Measurements from ENCODE around the gene METTL16. TPM values are rescaled to one million over a fixed set of nuclear protein-coding genes. Genes with fewer than 3 reads are reported as not detected.
"Not testable (repeated sequence)": the region's sequence is repeated elsewhere in the genome, so short reads cannot be mapped to it uniquely, and the experiment has no call there.

METTL16 gene
- total RNA-seq, 1 donor from 2014 or later, result 39.3 TPM

DNA sequence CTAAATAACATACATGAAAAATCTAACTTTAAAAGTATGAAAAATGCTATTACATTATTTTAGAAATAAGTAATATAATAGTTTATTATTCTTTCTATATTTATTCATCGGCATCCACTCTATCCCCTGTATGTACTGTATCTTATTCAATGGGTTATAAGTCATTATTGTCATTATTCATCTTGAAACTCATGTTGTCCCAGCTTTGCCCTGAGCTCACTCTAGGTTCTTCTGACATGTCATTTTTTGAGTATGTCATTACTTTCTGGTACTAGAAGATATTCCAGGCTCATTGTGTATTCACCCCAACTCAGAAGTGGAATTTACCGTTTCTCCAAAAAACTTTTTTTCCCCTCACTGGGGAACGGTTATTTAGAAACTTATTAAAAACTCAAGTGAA is 57.8 kb downstream of the METTL16 start:
- H3K9me3 Mint-ChIP-seq, result no peaks in the 10 kb centered on the region
- no peak overlapping the region for H3K27ac Mint-ChIP-seq
- H3K27me3 Mint-ChIP-seq, result no peaks in the 10 kb centered on the region
- DNase-seq (ENCODE audit: extremely low spot score, unreplicated experiment), result no peak
- no peak overlapping the region for H3K4me3 Mint-ChIP-seq
- no peak for TF ChIP-seq CTCF (conservative IDR thresholded peaks at IDR 0.05)
- H3K36me3 Mint-ChIP-seq, result peaks cover 3% of the 10 kb centered on the region
- H3K4me1 Mint-ChIP-seq (ENCODE audit: unreplicated experiment), result no peaks in the 10 kb centered on the region

DNA sequence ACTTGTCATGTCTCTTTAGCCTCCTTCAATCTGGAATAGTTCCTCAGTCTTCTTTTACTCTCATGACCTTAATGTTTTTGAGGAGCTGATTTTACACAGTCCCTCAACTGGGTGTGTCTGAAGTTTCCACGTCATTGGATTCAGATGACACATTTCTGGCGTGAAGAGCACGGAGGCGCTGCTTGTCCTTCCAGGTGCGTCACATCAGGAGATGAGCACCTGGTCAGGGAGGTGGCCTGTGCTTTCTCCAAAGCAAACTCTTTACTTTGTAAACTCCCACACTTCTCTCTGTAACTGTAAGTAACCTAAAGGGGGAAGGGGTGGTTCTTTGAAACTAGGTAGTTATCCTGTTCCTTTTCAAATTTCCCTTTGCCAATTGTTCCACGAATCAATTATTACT is 58.4 kb downstream of the METTL16 start:
- Mint-ChIP-seq H3K4me3 (no peak overlapping the region), H3K36me3 (peaks cover 3% of the 10 kb centered on the region), H3K27me3 (no peaks in the 10 kb centered on the region), H3K4me1 (ENCODE audit: unreplicated experiment) (no peaks in the 10 kb centered on the region), H3K9me3 (no peaks in the 10 kb centered on the region), H3K27ac (no peak overlapping the region)
- DNase-seq (ENCODE audit: extremely low spot score, unreplicated experiment), result no peak
- no peak for TF ChIP-seq CTCF (conservative IDR thresholded peaks at IDR 0.05)

- Mint-ChIP-seq H3K27me3 (no peaks in the 10 kb centered on the region), H3K4me1 (ENCODE audit: unreplicated experiment) (no peaks in the 10 kb centered on the region), H3K4me3 (no peak overlapping the region), H3K9me3 (no peaks in the 10 kb centered on the region), H3K27ac (no peak overlapping the region), H3K36me3 (peaks cover 3% of the 10 kb centered on the region)
- TF ChIP-seq CTCF (conservative IDR thresholded peaks at IDR 0.05), result no peak
- no peak for DNase-seq (ENCODE audit: extremely low spot score, unreplicated experiment)
Measured at GRCh38 chr17:2452216-2452750, 59.4 kb downstream of the METTL16 start.

DNA sequence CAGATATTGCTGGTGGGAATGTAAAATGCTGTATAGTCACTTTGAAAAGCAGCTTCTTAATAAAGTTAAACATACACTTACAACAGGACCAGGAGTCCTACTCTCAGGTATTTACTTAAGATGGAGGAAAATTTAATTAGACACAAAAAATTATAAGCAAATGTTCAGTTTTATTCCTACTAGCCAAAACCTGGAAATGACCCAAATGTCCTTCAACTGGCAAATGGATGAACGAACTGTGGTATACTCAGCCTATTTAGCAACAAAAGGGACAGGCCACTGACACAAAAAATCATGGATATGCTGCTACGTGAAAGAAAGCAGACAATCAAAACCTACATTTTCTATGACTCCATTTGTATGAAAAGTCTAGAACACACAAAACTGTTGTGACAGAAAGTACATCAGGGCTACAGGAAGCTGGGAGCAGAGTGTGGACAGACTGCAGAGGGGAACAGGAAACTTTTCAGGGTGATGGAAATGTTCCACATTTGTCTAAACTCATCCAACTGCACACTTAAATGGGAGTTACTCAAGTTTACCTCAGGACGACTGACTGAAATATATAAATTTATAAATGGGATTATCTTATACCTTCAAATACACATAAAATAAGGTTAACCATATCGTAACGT is 61.6 kb downstream of the METTL16 start:
- no peak overlapping the region for H3K4me3 Mint-ChIP-seq
- no peak overlapping the region for H3K27ac Mint-ChIP-seq
- H3K27me3 Mint-ChIP-seq, result no peaks in the 10 kb centered on the region
- H3K4me1 Mint-ChIP-seq (ENCODE audit: unreplicated experiment), result no peaks in the 10 kb centered on the region
- no peak for TF ChIP-seq CTCF (conservative IDR thresholded peaks at IDR 0.05)
- no peaks in the 10 kb centered on the region for H3K9me3 Mint-ChIP-seq
- H3K36me3 Mint-ChIP-seq, result peaks cover 7% of the 10 kb centered on the region
- DNase-seq (ENCODE audit: extremely low spot score, unreplicated experiment), result no peak

- DNase-seq (ENCODE audit: extremely low spot score, unreplicated experiment), result no peak
- no peaks in the 10 kb centered on the region for H3K9me3 Mint-ChIP-seq
- H3K27me3 Mint-ChIP-seq, result no peaks in the 10 kb centered on the region
- H3K4me1 Mint-ChIP-seq (ENCODE audit: unreplicated experiment), result no peaks in the 10 kb centered on the region
- H3K27ac Mint-ChIP-seq, result no peak overlapping the region
- H3K4me3 Mint-ChIP-seq, result no peak overlapping the region
- TF ChIP-seq CTCF (conservative IDR thresholded peaks at IDR 0.05), result no peak
- peaks cover 9% of the 10 kb centered on the region for H3K36me3 Mint-ChIP-seq
Measured at GRCh38 chr17:2449486-2449885, 62.2 kb downstream of the METTL16 start.

DNA sequence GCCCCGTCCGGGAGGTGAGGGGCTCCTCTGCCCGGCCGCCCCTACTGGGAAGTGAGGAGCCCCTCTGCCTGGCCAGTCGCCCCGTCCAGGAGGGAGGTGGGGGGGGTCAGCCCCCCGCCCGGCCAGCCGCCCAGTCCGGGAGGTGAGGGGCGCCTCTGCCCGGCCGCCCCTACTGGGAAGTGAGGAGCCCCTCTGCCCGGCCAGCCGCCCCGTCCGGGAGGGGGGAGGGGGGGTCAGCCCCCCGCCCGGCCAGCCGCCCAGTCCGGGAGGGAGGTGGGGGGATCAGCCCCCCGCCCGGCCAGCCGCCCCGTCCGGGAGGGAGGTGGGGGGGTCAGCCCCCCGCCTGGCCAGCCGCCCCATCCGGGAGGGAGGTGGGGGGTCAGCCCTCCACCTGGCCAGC is 64.2 kb downstream of the METTL16 start:
- not testable (repeated sequence) for H3K4me3 Mint-ChIP-seq; H3K36me3 Mint-ChIP-seq; H3K4me1 Mint-ChIP-seq (ENCODE audit: unreplicated experiment); DNase-seq (ENCODE audit: extremely low spot score, unreplicated experiment); H3K27ac Mint-ChIP-seq; H3K27me3 Mint-ChIP-seq; H3K9me3 Mint-ChIP-seq
